Transverse colon (tissue), 3 donors: ENCODE results near the gene SULF2.

ENCODE experiments used
- EP300 ChIP-seq: sonication (generic); formaldehyde crosslinking; IDR thresholded peaks from one replicate; pipeline ENCODE4 v1.6.1; 2017; ENCODE audit warnings: antibody characterized with exemption, low read depth
- POLR2A ChIP-seq: fragments of 450-650 bp; IDR thresholded peaks from one replicate; pipeline ENCODE4 v1.6.1; 2016; ENCODE audit warnings: antibody characterized with exemption, mild to moderate bottlenecking, moderate library complexity
- TF ChIP-seq, protein P1 (sequence below), 5 experiments: fragments of 200-600 bp in 3 of 5; fragments of 450-650 bp in 2 of 5; sonication (generic) in 3 of 5; IDR thresholded peaks; 1 replicate in 2 of 5; 2 replicates in 3 of 5; pipeline ENCODE4 v1.5.1; 2016 to 2017; ENCODE audit warnings: antibody characterized with exemption in 5 of 5, inconsistent platforms in 3 of 5, mild to moderate bottlenecking in 2 of 5, moderate library complexity in 1 of 5

DNA sequence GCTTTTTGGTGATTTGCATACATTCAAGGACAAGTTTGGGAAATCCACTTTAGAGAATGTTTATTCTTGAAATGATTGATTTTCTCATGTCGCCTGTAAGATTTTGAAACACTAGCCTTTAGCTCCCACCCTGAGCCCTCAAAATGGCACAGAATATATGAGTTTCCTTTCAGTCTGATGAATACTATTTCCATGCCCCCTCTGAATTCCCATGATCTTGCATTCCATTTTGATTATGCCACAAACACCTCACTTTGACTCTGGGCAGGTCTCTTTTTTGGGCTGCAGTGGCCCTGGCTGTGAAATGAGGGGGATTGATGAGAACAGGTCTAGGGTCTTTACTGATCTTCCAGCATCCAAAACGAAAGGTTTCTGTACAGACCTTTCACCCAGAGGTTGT is 50.4 kb downstream of the SULF2 start:
- TF ChIP-seq, protein P1, sequence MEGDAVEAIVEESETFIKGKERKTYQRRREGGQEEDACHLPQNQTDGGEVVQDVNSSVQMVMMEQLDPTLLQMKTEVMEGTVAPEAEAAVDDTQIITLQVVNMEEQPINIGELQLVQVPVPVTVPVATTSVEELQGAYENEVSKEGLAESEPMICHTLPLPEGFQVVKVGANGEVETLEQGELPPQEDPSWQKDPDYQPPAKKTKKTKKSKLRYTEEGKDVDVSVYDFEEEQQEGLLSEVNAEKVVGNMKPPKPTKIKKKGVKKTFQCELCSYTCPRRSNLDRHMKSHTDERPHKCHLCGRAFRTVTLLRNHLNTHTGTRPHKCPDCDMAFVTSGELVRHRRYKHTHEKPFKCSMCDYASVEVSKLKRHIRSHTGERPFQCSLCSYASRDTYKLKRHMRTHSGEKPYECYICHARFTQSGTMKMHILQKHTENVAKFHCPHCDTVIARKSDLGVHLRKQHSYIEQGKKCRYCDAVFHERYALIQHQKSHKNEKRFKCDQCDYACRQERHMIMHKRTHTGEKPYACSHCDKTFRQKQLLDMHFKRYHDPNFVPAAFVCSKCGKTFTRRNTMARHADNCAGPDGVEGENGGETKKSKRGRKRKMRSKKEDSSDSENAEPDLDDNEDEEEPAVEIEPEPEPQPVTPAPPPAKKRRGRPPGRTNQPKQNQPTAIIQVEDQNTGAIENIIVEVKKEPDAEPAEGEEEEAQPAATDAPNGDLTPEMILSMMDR (IDR thresholded peaks at IDR 0.05), result no peak
- no peak for TF ChIP-seq POLR2A
- no peak for TF ChIP-seq EP300
